HL-60 (cell line): Measurements from ENCODE around the gene MLLT6.

Source experiments
- CTCF ChIP-seq: IDR thresholded peaks from one replicate; pipeline ENCODE4 v1.5.1; 2011; ENCODE audit warnings: low read length, control low read depth, inconsistent platforms; ENCODE audit not compliant: insufficient read depth
- GABPA ChIP-seq: IDR thresholded peaks from 2 replicates; pipeline ENCODE4 v1.6.1; 2012; ENCODE audit warnings: low read depth

- TF ChIP-seq CTCF (no peak), GABPA (no peak)
Measured at GRCh38 chr17:38727736-38728135, 22.7 kb downstream of the MLLT6 start.
